Spinal cord (tissue), 10 donors: ENCODE results near the gene GRIK4. TPM values are rescaled to one million over a fixed set of nuclear protein-coding genes. Genes with fewer than 3 reads are reported as not detected.

ENCODE experiments used
- DNase-seq, 6 donors: peaks; one replicate each; pipeline versions ENCODE4 v3.0.0 to v3.0.0-alpha.2; 2013 to 2015; ENCODE audit warnings: low spot score in 6 of 6, low read depth in 4 of 6
- H3K27ac ChIP-seq: one replicate; pipeline ENCODE4 v1.5.1; 2013; ENCODE audit warnings: low read depth, low read length, control low read depth
- H3K27me3 ChIP-seq: one replicate; pipeline ENCODE4 v1.6.1; 2013; ENCODE audit warnings: low read length; ENCODE audit not compliant: control insufficient read depth, insufficient read depth
- H3K36me3 ChIP-seq: one replicate; pipeline ENCODE4 v1.6.1; 2013; ENCODE audit warnings: low read length; ENCODE audit not compliant: control insufficient read depth, insufficient read depth
- H3K4me1 ChIP-seq: one replicate; pipeline ENCODE4 v1.6.1; 2013; ENCODE audit warnings: low read length; ENCODE audit not compliant: control insufficient read depth, insufficient read depth
- H3K4me3 ChIP-seq: one replicate; pipeline ENCODE4 v1.5.1; 2013; ENCODE audit warnings: low read depth, low read length, control low read depth
- H3K9me3 ChIP-seq: one replicate; pipeline ENCODE4 v1.6.1; 2013; ENCODE audit warnings: low read length; ENCODE audit not compliant: control insufficient read depth, insufficient read depth
- WGBS: methylation state at CpG from one replicate; pipeline ENCODE4 v1.1.5; 2013; ENCODE audit warnings: missing lambda C conversion rate; ENCODE audit not compliant: insufficient coverage; 5-methylcytosine and 5-hydroxymethylcytosine counted together
- polyA plus RNA-seq, 2 donors: library from polyadenylated mRNA; unstranded; fragments of 120-200 nt; gene quantifications; one replicate each; pipeline ENCODE4 v1.2.1, GENCODE V29; 2013; ENCODE audit not compliant: insufficient read length in 2 of 2
- total RNA-seq, 2 donors: library from RNA; depleted of rRNA in 1 of 2; stranded (reverse); fragments of 120-200 nt in 1 of 2; fragments of >200 nt in 1 of 2; gene quantifications; one replicate each; pipeline versions ENCODE4 v1.2.3 to v1.2.4, GENCODE V29; 2013 to 2014
- donor health status: healthy.

Gene GRIK4
- total and polyA plus RNA-seq, 4 donors: 5.2 to 23.2 (median 12.3) TPM

DNA sequence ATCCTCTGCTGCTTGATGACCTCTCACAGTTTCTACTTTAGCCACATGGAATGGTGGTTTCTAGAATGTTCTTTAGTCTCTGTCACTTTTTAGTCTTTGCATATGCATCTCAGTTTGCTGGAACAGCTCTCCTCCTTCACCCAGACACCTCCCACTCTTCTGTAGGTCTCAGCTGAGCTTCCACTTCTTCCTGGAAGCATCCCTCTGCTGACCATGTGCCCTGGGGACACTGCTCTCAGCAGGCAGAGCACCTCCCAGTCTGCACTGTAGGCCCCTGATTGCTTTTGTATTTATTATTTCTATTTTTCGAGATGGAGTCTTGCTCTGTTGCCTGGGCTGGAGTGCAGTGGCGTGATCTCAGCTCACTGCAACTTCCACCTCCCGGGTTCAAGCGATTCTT is 84.0 kb downstream of the GRIK4 start:
- 96% methylated on average over 4 of the region's 4 CpGs for WGBS
- peaks cover 32% of the 10 kb centered on the region for H3K4me1 ChIP-seq
- H3K36me3 ChIP-seq: peaks cover 9% of the 10 kb centered on the region
- H3K4me3 ChIP-seq: no peak overlapping the region
- H3K9me3 ChIP-seq: no peaks in the 10 kb centered on the region
- DNase-seq: no peak
- H3K27ac ChIP-seq: no peak overlapping the region
- no peaks in the 10 kb centered on the region for H3K27me3 ChIP-seq

DNA sequence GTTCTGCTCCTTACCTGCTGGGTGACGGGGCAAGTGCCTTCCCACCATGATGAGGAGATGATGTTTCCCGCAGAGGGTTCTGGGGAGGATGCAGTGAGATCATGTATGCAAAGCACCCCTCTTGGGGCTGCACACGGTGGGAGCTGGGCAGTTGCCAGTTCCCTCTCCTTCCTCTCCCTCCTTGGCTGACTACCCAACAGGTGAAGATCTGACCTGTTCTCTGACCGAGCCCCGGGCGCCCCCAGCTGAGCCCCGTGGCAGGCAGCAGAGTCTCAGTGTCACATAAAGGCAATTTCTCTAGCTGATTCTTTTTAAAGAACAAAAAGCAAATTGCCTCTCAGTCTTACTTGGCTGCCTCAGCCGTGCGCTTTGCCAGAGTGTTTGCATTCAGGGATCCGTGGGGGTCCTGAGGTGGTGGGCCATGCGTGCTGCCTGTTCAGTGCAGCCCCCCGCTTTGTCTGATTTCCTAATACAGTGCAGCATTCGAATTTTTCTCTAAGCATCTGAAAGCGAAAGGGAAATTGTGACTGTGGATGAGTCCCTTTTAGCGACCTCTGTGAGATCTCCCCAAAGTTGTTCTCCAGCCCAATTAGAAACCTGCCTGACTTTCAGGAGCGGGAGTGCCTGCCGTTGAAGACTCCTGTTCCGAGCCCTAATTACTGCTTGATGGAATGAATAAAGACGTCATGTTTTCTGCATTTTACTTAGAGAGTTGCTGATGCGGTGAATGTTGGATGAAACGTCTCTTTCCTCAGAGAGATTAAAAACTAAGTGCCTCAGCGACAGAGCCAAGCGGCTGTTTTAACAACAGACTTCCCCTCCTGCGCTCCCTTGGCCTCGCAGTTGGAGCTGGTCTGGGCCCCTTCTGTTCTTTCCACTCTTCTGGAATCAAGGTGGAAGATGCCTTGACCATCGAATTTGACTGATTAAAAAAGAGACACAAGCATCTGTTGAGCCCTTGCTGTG is 86.0 kb downstream of the GRIK4 start:
- Histone ChIP-seq H3K36me3 (peaks cover 9% of the 10 kb centered on the region), H3K27ac (no peak overlapping the region), H3K4me3 (no peak overlapping the region), H3K27me3 (no peaks in the 10 kb centered on the region), H3K9me3 (no peaks in the 10 kb centered on the region), H3K4me1 (peaks cover 34% of the 10 kb centered on the region)
- WGBS: 32% methylated on average over 21 of the region's 26 CpGs
- peak in 2 of 6 donors; percentile 73 to 85 for DNase-seq

DNA sequence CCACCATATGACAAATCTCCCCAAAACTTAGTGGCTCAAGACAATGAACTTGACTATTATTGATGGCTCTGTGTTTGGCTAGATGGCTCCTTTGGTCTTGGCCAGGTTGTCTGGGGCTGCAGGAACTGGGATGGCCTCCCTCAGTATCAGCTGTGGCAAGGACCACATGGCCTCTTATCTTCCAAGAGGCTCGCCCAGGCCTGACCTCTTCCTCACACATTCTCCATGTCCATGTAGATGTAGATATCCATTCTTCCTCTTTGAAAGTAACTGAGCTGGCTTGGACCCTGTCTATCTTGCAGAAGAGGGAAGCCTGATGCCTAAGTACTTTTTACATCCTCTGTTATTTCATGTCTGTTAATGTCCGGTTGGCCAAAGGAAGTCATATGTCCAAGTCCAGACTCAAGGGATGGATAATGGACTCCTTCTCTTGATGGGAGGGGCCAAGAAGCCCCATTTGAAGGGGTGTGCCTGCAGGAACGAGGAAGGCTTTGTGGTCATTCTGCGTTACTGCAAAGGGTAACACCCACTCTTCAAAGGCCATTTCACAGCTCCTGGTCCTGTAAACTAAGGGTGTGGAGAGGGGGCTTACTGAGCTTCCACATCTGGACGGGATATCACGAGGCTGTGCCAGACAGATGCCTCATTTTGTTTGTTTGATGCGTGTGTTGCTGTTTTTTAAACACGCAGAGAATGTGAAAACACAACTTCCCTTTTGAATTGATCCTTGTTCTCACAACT is 87.1 kb downstream of the GRIK4 start:
- Histone ChIP-seq H3K4me3 (no peak overlapping the region), H3K27ac (no peak overlapping the region), H3K36me3 (peaks cover 4% of the 10 kb centered on the region), H3K4me1 (peaks cover 36% of the 10 kb centered on the region), H3K9me3 (no peaks in the 10 kb centered on the region), H3K27me3 (no peaks in the 10 kb centered on the region)
- no peak for DNase-seq
- WGBS: no CpG with 5 or more reads among the region's 8 CpGs

DNA sequence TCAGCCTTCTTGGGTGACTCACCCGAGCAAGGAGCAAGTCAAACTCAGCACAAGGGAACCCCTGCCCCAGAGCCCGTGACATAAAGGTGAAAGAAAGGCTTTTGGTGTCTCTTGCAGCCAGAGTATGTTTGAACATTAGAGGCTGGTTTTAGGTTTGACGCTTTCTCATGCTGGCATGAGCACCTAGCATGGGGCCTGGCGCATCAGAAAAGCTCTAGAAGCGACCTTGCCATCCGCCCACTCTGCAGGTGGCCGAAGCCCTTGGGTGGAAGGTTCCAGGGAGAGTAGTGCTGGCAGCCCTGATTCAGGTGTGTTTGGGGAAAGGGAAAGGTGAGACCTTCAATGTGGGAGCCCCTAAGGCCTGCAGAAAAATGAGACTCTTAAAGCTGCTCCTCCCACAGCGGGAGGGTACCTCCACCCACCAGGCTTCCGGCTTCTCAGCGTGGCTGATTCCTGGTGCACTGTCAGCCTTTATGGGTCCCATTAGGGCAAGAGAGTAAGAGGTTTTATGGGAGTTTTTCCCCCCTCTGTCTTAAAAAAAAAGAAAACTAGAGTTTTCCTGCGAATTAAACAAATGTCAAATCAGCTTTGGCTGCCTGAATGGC is 88.4 kb downstream of the GRIK4 start:
- no peak overlapping the region for H3K4me3 ChIP-seq
- DNase-seq: no peak
- no peaks in the 10 kb centered on the region for H3K9me3 ChIP-seq
- peaks cover 36% of the 10 kb centered on the region for H3K4me1 ChIP-seq
- 96% methylated on average over 7 of the region's 11 CpGs for WGBS
- H3K36me3 ChIP-seq: peaks cover under 1% of the 10 kb centered on the region
- H3K27me3 ChIP-seq: no peaks in the 10 kb centered on the region
- H3K27ac ChIP-seq: no peak overlapping the region

DNA sequence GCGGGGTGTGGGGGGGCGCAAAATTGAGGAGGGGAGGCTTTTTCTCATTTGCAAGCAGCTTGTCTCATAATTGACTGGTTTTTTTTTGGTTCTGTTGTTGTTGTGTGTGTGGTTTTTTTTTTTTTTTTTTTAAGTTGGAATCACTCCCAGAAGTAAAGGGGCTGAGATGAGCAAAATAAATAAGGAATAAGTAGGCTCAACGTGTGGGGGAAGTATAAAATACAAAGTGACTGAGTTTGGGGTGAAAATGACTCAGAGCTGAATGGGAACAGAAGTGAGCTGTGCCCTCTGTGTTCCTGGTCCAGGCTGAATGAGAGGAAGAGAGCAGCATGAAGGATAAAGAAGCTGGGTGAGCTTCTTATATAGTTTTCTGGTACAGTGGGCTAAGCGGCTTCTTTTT is 90.0 kb downstream of the GRIK4 start:
- H3K27me3 ChIP-seq: no peaks in the 10 kb centered on the region
- WGBS: 25% methylated on average over 3 of the region's 4 CpGs
- peaks cover 40% of the 10 kb centered on the region for H3K4me1 ChIP-seq
- no peaks in the 10 kb centered on the region for H3K36me3 ChIP-seq
- H3K9me3 ChIP-seq: no peaks in the 10 kb centered on the region
- H3K4me3 ChIP-seq: no peak overlapping the region
- H3K27ac ChIP-seq: no peak overlapping the region
- DNase-seq: peak in 2 of 6 donors; percentile 43 to 59

DNA sequence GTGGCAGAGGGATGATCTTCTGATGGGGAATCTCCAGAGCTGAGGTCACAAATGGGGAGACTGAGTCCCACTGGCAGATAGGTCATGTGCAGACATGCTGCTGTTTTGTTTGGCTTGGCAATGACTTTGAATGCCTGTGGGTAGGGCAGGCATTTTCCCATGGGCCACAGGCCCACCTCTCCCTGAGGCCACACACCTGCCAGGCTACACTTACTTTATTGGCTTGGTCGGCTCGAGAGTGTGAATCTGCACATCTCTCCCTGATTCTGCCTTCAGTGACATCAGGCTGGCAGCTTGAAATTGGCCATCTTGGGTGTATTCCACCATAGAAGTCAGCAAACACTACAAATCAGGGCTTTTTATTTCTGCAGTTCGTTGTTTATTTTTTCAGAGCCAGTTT is 91.5 kb downstream of the GRIK4 start:
- DNase-seq: no peak
- 93% methylated on average over 3 of the region's 3 CpGs for WGBS
- Histone ChIP-seq H3K27me3 (no peaks in the 10 kb centered on the region), H3K27ac (no peak overlapping the region), H3K4me1 (peaks cover 33% of the 10 kb centered on the region), H3K9me3 (no peaks in the 10 kb centered on the region), H3K36me3 (no peaks in the 10 kb centered on the region), H3K4me3 (no peak overlapping the region)

DNA sequence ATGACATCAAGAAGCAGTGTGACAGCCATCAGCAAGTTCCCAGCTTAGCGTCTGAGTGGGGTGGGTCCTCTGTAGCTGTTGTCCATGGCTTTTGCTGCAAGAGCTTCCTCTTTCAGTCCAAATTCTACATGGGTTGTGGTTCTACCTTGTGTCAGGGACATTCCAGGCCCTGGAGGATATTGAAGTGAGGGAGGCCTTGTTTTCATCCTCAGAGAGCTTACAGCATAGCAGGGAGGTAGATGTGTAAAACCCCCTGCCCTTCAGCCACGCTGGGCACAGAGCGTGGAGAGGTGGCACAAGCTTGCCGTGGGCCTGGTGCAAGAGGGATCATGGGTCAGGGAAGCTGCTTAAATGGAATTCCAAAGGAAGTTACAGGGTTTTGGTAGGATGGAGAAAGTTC is 93.9 kb downstream of the GRIK4 start:
- Histone ChIP-seq H3K4me1 (peaks cover 36% of the 10 kb centered on the region), H3K27me3 (no peaks in the 10 kb centered on the region), H3K36me3 (peaks cover 2% of the 10 kb centered on the region), H3K4me3 (no peak overlapping the region), H3K27ac (no peak overlapping the region), H3K9me3 (no peaks in the 10 kb centered on the region)
- no peak for DNase-seq
- 95% methylated on average over 3 of the region's 4 CpGs for WGBS

DNA sequence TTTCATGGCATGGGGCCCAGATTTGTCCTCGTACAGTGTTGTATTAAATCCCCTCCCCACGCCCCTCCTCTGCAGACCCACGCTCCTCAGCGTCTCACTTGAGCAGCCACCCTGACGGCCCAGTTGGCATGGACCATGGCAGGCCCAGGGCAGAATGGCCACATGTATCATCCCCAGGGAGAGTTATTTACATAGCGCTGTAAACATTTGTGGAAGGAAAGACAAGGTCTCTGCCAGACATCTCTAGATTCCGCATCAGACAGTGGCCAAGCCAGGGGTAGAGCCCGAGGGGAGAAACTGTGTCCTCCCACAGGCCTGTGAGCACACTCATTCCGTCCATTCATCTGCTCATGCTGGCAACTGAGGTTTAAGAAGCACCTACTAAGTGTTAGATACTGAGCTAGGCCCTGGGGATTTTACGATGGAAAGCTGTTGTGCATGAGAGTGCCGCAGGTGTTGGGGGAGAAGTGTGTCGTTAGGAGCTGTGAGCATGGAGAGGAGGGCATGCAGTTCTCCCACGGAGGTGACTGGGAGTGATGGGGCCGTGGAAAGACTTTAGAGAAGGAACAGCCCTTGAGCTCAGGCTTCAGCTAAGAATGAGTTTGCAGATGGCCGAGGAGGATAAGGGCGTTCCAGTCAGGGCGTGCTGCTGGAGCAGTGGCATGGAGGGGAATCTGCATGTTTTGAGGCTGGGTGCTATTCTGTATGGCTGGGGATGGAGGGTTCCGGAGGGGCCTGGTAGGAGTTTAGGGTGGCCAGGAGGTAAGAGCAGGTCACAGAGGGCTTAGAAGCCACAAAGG is 94.9 kb downstream of the GRIK4 start:
- no peaks in the 10 kb centered on the region for H3K9me3 ChIP-seq
- no peak overlapping the region for H3K4me3 ChIP-seq
- no peak overlapping the region for H3K27ac ChIP-seq
- DNase-seq: no peak
- WGBS: 83% methylated on average over 13 of the region's 18 CpGs
- no peaks in the 10 kb centered on the region for H3K27me3 ChIP-seq
- H3K4me1 ChIP-seq: peaks cover 31% of the 10 kb centered on the region
- H3K36me3 ChIP-seq: peaks cover 2% of the 10 kb centered on the region

DNA sequence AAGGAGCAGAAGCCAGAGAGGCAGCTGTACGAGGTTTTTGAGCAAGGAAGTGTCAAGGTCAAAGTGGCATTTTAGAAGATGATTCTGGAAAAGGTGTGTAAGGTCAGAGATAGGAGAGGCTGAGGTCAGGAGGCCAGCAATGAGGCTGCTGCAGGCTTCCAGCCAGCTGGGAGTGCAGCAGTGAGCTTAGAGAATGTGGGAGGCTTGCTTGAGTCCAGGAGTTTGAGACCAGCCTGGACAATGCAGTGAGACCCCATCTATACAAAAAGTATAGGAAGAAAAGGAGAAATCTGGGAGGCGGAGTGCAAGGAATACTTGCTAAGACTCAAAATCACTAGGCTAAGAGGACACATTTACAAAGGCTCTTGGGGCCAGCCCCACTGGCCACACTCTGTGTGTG is 96.5 kb downstream of the GRIK4 start:
- no peak overlapping the region for H3K27ac ChIP-seq

More for the DNA sequence above, 96.5 kb downstream of the GRIK4 start:
- no peak for DNase-seq
- Histone ChIP-seq H3K4me1 (peaks cover 26% of the 10 kb centered on the region), H3K36me3 (peaks cover 2% of the 10 kb centered on the region), H3K4me3 (no peak overlapping the region), H3K9me3 (no peaks in the 10 kb centered on the region), H3K27me3 (peaks cover 4% of the 10 kb centered on the region)
- 82% methylated on average over 2 of the region's 2 CpGs for WGBS
